HG03558 (cell line): Measurements from ENCODE around the gene RBM18.
A peak's percentile ranks its signal among the peaks of the same experiment; 100 is the strongest.

Experiments
- ATAC-seq: cut with Tn5 transposase; IDR thresholded peaks from one replicate; pipeline ENCODE4 v1.9.1; 2021; ENCODE audit warnings: moderate number of reproducible peaks; ENCODE audit not compliant: unreplicated experiment; ENCODE audit errors: extremely low read depth

The RBM18 gene, protein sequence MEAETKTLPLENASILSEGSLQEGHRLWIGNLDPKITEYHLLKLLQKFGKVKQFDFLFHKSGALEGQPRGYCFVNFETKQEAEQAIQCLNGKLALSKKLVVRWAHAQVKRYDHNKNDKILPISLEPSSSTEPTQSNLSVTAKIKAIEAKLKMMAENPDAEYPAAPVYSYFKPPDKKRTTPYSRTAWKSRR

DNA sequence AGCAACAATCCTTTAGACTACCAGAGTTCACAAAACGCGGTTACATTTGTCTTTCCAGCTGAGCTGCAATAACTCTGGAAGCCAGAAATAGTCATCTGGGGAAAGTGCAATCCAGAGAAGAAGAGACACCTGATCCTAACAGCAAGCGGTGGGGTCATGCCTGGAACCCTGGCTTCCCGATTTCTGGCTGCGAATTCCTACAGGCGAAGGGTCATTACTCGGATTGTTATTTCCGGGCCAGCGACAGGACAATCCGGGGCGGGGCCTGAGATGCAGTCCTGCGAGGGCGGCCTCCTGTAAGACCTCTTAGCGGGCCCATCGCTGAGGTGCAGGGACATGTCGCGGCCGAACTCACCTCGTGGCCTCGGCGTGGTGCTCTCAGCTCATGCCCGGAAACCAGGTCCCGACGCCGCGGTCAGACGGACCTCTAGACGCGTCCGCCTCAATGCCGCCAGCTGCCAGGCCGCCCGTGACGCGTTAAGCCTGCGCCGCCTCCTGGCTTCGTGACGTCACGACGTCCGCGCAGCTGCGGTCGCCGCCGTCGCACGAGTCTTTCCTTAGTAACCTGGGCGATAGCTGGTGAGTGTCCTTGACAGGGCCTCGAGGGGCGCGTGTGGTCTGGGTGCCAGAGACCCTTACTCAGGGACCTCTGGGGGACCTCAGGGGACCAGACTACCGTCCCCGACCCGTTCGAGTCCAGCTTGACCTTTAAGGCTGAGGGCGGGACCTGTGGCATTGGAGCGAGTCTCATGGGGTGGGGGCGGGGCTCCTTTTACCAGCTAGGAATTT is at the start of gene RBM18, which contains the start of gene MRRF:
RBM18 (minus strand) TSS at position 481 of the 789 bp plus-strand sequence. CDS start 3,348 bp downstream, outside the sequence.
MRRF (plus strand) TSS at position 523 of the 789 bp plus-strand sequence. CDS start 6,010 bp downstream, outside the sequence.
- peak; percentile 62 for ATAC-seq

DNA sequence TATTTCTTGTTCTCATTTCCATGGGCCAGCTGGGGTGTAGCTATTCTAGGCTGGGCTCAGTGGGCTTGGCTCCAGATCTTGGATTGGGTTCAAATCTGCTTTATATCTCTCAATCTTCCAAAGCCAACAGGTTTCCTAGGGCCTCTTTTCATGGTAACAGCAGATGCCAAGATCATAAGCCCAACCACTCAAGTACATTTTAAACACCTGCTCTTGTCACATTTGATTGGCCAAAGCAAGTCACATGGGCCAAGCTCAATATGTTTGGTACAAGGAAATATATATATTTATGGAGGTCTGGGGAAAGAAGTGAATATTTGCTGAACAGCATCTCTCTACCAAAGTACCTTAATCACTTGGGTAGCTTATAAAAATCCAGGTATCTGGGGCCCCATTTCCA is 49.5 kb upstream of the RBM18 start:
- no peak for ATAC-seq

- ATAC-seq, result no peak
Measured at GRCh38 chr9:122309861-122310260, 45.2 kb upstream of the RBM18 start.

GRCh38 chr9:122307925-122308324 is 43.3 kb upstream of the RBM18 start:
- ATAC-seq, result no peak

DNA sequence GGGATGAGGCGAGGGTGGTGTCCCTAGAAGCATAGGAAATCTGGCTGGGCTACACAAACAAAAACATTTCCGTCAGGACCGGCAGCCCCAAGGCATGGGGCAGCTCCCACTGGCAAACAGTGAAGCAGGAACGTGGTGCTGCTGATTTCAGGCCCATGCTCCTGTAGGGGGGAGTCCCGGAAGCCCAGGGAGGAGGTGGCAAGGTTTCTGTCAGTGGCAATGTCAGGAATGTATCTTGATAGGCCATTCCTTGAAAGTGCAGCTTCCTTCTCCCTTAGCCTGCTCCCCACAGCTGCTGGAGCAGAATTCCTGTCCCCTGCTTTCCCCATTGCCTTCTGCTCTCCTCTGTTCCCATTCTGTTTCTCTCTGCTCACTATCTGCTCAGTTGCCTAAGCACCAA is 42.4 kb upstream of the RBM18 start:
- no peak for ATAC-seq

DNA sequence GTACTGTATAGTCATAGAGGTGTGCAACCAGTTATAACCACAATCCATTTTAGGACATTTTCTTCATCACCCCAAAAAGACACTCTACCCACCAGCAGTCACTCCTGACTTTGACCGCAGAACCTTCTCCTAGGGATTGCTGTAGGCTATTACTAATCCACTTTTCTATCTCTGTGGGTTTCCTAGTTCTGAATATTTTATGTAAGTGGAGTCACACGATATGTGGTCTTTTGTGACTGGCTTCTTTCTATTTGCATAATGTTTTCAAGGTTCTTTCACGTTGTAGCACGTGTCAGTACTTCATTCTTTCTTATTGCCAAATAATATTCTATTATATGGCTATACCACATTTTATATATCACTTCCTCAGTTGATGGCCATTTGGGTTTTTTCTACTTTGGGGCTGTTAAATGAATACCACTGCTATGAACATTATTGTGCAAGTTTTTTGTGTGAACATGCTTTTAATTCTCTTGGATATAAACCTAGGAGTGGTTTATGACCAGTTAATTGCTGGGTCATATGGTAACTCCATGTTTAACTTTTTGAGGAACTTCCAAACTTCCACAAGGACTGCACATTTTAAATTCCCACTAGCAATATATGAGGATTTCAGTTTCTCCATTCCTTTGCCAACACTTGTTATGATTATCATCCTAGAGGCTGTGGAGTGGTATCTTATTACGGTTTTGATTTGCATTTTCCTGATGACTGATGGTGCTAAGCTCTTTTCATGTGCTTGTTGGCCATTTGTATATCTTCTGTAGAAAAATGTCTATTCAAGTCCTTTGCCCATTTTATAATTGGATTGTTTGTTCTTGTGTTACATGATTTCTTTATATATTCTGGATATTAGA is 37.8 kb upstream of the RBM18 start:
- no peak for ATAC-seq

- ATAC-seq, result no peak
Measured at GRCh38 chr9:122297512-122297911, 32.9 kb upstream of the RBM18 start.

GRCh38 chr9:122294531-122294930 is 29.9 kb upstream of the RBM18 start:
- ATAC-seq, result no peak

- no peak for ATAC-seq
Measured at GRCh38 chr9:122291458-122291857, 26.8 kb upstream of the RBM18 start.

DNA sequence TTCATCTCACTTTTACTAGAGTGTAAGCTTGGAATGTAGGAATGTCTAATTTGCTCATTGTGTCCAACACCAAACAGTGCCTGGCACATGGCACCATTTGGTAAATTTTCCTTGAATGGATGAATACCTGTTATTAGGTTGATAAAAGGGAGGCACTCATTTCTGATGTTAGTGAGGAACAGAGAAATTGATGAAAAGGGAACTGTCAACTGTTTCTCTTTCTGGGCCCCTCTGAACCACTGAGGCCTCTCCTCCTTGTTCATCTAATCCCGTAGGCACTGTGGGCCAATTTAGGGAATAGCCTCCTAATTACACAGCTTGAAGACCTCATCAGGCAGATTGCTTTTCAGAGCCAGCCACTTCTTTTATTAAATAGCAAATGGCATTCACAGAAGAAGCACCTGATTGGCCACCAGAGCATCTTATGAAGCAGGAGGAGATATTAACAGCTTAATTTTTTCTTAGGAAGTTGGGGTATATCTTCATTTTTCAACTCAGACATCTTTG is 22.6 kb upstream of the RBM18 start:
- no peak for ATAC-seq

DNA sequence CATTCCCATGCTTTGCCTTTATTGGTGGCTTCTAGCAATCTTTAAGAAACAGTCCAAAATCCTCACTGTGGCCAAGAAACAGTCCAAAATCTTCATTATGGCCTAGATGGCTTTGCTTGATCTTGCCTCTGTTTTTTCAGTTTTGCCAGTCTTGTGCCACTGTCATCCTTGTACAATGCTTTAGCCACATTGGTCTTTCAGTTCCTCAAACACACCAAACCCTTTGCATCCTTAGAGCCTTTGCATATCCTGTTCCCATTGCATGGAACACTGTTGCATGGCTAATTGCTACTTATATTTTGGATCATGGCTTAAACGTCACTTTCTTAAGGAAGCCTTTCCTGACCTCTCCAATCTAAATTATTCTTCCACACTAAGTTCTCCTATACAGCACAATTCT is 22.1 kb upstream of the RBM18 start:
- no peak for ATAC-seq

- ATAC-seq, result no peak
Measured at GRCh38 chr9:122281368-122281767, 16.7 kb upstream of the RBM18 start.

DNA sequence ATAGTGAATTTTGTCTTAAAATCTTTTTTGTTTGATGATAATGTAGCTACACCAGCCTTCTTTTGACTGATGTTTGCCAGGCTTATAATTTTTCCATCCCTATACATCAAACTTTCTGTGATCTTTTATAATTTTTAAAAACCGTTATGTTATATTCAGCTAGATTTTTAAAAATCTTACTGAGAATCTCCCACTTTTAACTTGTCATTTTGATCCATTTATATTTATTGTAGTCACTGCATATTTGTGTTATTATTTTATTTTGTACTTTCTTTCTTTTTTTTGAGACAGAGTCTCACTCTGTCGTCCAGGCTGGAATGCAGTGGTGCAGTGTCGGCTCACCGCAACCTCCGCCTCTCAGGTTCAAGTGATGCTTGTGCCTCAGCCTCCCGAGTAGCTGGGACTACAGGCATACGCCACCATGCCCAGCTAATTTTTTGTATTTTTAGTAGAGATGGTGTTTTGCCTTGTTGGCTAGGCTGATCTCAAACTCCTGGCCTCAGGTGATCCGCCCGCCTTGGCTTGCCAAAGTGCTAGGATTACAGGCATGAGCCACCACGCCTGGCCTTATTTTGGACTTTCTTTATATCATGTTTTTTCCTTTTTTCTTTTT is 12.8 kb upstream of the RBM18 start:
- ATAC-seq, result no peak

DNA sequence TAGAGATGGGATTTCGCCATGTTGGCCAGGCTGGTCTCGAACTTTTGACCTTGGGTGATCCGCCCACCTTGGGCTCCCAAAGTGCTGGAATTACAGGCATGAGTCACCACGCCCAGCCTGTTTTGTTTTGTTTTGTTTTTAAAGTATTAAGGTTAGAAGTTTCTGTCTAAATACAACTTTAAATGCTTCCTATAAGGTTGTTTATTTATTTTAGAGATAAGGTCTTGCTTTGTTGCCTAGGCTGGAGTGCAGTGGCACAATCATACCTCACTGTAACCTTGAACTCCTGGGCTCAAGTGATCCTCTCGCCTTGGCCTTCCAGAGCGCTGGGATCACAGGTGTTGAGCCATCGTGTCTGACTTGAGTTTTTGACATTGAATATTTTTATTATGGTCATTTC is 11.5 kb upstream of the RBM18 start:
- ATAC-seq, result no peak

DNA sequence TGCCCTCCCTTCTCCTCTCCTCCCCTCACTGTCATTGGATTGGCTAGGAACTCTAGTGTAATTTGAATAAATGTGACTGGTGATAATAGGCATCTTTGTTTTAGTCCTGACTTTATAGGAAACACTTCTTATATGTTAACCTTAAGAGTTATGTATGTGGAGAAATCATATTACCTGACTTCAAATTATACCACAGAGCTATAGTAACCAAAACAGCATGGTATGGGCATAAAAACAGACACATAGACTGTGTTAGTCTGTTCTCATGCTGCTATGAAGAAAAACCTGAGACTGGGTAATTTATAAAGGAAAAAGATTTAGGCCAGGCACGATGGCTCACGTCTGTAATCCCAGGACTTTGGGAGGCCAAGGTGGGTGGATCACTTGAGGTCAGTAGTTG is 9.4 kb upstream of the RBM18 start:
- no peak for ATAC-seq

- ATAC-seq, result no peak
Measured at GRCh38 chr9:122268041-122268814, 3.6 kb upstream of the RBM18 start.

DNA sequence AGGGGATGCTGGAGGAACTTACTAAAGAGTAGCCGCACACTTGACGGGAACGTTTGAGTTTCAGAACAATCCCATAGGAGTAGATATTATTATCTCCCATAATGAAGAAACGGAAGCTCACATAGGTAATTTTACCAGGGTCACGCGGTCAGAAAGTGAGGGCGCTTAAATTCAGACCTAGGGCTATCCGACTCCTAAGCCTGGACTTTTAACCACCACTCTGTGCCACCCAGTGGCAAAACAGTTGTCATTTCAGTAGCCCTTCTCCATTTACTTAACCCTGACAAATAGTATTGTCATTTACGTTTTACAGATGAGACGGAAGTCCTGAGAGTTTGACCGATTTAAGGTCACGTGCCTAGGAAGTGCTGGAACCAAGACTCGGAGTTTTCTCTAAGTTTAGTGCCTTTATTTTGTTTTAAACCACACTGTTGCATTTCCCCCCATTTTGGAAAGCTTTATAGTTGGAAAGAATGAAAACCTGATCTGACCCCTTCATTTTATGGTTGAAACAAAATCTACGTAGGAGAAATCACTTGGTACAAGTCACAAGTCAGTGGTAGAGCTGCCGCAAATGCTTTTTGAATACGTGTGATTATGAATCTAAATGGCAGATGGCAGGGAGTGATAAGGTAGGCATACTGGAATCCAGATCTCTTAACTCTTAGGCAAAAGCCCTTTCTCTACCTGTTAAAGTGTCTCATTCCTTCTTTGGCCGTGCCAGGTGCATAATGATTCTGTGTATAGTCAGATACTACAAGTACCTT is 692 bp upstream of the RBM18 start:
- ATAC-seq, result no peak

GRCh38 chr9:122263699-122264349 is 816 bp downstream of the RBM18 start:
- ATAC-seq, result no peak
